Uterus (tissue), 2 donors: Measurements from ENCODE around the gene MYO16.

Source experiments
- POLR2A ChIP-seq, 2 donors: fragments of 450-650 bp; IDR thresholded peaks; one replicate each; pipeline ENCODE4 v1.6.1; 2016; ENCODE audit warnings: antibody characterized with exemption in 2 of 2, mild to moderate bottlenecking in 1 of 2, moderate library complexity in 1 of 2
- TF ChIP-seq, protein P1 (sequence below), 4 experiments: fragments of 200-600 bp in 2 of 4; fragments of 450-650 bp in 2 of 4; sonication (generic) in 2 of 4; IDR thresholded peaks; one replicate each; pipeline ENCODE4 v1.5.1; 2016 to 2019; ENCODE audit warnings: antibody characterized with exemption in 4 of 4, mild to moderate bottlenecking in 2 of 4, moderate library complexity in 1 of 4

DNA sequence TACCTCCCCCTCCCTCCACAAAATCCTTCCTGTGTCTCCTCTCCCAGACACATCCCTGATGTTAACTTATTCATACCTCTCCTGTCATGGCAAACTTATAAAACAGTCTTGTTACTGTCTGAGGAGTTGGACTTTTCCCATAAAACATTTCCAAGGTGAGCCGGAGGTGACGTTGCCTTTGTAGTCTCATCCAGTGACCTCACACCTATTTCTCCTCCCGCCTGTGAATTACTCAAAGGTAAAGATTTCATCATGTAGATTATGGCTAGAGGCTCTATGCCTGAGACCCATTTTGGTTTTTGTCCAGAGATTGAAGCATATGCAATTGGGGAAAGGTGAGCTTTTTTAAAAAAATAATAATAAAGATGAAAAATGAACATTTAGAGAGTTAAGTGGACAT, 529.0 kb downstream of the MYO16 start:
- TF ChIP-seq, protein P1, sequence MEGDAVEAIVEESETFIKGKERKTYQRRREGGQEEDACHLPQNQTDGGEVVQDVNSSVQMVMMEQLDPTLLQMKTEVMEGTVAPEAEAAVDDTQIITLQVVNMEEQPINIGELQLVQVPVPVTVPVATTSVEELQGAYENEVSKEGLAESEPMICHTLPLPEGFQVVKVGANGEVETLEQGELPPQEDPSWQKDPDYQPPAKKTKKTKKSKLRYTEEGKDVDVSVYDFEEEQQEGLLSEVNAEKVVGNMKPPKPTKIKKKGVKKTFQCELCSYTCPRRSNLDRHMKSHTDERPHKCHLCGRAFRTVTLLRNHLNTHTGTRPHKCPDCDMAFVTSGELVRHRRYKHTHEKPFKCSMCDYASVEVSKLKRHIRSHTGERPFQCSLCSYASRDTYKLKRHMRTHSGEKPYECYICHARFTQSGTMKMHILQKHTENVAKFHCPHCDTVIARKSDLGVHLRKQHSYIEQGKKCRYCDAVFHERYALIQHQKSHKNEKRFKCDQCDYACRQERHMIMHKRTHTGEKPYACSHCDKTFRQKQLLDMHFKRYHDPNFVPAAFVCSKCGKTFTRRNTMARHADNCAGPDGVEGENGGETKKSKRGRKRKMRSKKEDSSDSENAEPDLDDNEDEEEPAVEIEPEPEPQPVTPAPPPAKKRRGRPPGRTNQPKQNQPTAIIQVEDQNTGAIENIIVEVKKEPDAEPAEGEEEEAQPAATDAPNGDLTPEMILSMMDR (IDR thresholded peaks at IDR 0.05) = no peak
- no peak for TF ChIP-seq POLR2A (IDR thresholded peaks at IDR 0.05)
